Liver (tissue), 9 donors: ENCODE data around the gene B3GAT2. TPM values are rescaled to one million over a fixed set of nuclear protein-coding genes. Genes with fewer than 3 reads are reported as not detected.

Source experiments
- DNase-seq: peaks from one replicate; pipeline ENCODE4 v3.0.0-alpha.2; 2017; ENCODE audit warnings: low spot score
- H3K27ac ChIP-seq, 2 donors: one replicate each; pipeline ENCODE4 v1.7.0; 2013; ENCODE audit warnings: inconsistent platforms in 2 of 2, low read length in 2 of 2, control low read depth in 1 of 2, low read depth in 1 of 2, mild to moderate bottlenecking in 1 of 2
- H3K27me3 ChIP-seq, 4 donors: one replicate each; pipeline versions ENCODE4 v1.6.1 to v1.7.0; 2013; ENCODE audit warnings: low read length in 3 of 4, inconsistent platforms in 1 of 4, mild to moderate bottlenecking in 1 of 4, moderate library complexity in 1 of 4; ENCODE audit not compliant: control insufficient read depth in 4 of 4, insufficient read depth in 4 of 4
- H3K36me3 ChIP-seq, 4 donors: one replicate each; pipeline versions ENCODE4 v1.6.1 to v1.7.0; 2013; ENCODE audit warnings: low read length in 3 of 4, mild to moderate bottlenecking in 3 of 4, low read depth in 1 of 4, moderate library complexity in 1 of 4; ENCODE audit not compliant: control insufficient read depth in 4 of 4, insufficient read depth in 3 of 4
- H3K4me1 ChIP-seq, 4 donors: one replicate each; pipeline versions ENCODE4 v1.6.1 to v1.7.0; 2013; ENCODE audit warnings: low read length in 3 of 4, mild to moderate bottlenecking in 3 of 4, moderate library complexity in 1 of 4; ENCODE audit not compliant: control insufficient read depth in 4 of 4, insufficient read depth in 4 of 4
- H3K4me3 ChIP-seq, 3 donors: one replicate each; pipeline versions ENCODE4 v1.6.1 to v1.7.0; 2013; ENCODE audit warnings: low read length in 3 of 3, control low read depth in 1 of 3, low read depth in 1 of 3, mild to moderate bottlenecking in 1 of 3
- H3K9ac ChIP-seq, 2 donors: one replicate each; pipeline ENCODE4 v1.7.0; 2013; ENCODE audit warnings: low read length in 2 of 2, mild to moderate bottlenecking in 2 of 2, moderate library complexity in 2 of 2, control low read depth in 1 of 2, low read depth in 1 of 2
- H3K9me3 ChIP-seq, 4 donors: one replicate each; pipeline versions ENCODE4 v1.6.1 to v1.7.0; 2013; ENCODE audit warnings: low read length in 3 of 4; ENCODE audit not compliant: control insufficient read depth in 4 of 4
- FOXA1 ChIP-seq: IDR thresholded peaks from 2 replicates; pipeline ENCODE4 v1.6.1; 2016; ENCODE audit warnings: antibody characterized with exemption
- HNF4A ChIP-seq, 2 donors: conservative IDR thresholded peaks; 2 replicates each; pipeline ENCODE4 v1.6.1; 2016; ENCODE audit warnings: antibody characterized with exemption in 2 of 2, mild to moderate bottlenecking in 2 of 2
- JUND ChIP-seq, 2 donors: IDR thresholded peaks; 2 replicates each; pipeline ENCODE4 v1.6.1; 2016; ENCODE audit warnings: antibody characterized with exemption in 2 of 2
- RAD21 ChIP-seq, 2 donors: IDR thresholded peaks; 2 replicates each; pipeline ENCODE4 v1.6.1; 2016; ENCODE audit warnings: antibody characterized with exemption in 2 of 2, mild to moderate bottlenecking in 2 of 2
- RXRA ChIP-seq, 2 donors: IDR thresholded peaks; 2 replicates each; pipeline ENCODE4 v1.6.1; 2017 to 2018; ENCODE audit warnings: antibody characterized with exemption in 2 of 2, mild to moderate bottlenecking in 1 of 2
- SP1 ChIP-seq: IDR thresholded peaks from 2 replicates; pipeline ENCODE4 v1.6.1; 2018; ENCODE audit warnings: antibody characterized with exemption, mild to moderate bottlenecking
- TAF1 ChIP-seq: conservative IDR thresholded peaks from 2 replicates; pipeline ENCODE4 v1.6.1; 2016; ENCODE audit warnings: antibody characterized with exemption, mild to moderate bottlenecking
- YY1 ChIP-seq: IDR thresholded peaks from 2 replicates; pipeline ENCODE4 v1.6.1; 2016; ENCODE audit warnings: antibody characterized with exemption, mild to moderate bottlenecking
- WGBS: extraction: QIAGEN DNeasy Blood & Tissue Kit; methylation state at CpG from one replicate; pipeline ENCODE4 v1.1.7; 2013; 5-methylcytosine and 5-hydroxymethylcytosine counted together
- polyA plus RNA-seq, 2 donors: library from polyadenylated mRNA; stranded (reverse) in 1 of 2; unstranded in 1 of 2; fragments of 200-250 nt in 1 of 2; fragments of >200 nt in 1 of 2; fragmentation: Nextera tagmentation in 1 of 2; extraction: Ambion mirVana in 1 of 2; gene quantifications; one replicate each; pipeline versions ENCODE4 v1.2.1 to v1.2.3, GENCODE V29; 2013 to 2015
- total RNA-seq, 2 donors: library from RNA; depleted of rRNA; stranded (reverse); fragments of >200 nt; gene quantifications; one replicate each; pipeline ENCODE4 v1.2.3, GENCODE V29; 2014
- TF ChIP-seq, protein P1 (sequence below): IDR thresholded peaks from 2 replicates; pipeline ENCODE4 v1.6.1; 2016; ENCODE audit warnings: antibody characterized with exemption
- TF ChIP-seq, protein P2 (sequence below): IDR thresholded peaks from 2 replicates; pipeline ENCODE4 v1.6.1; 2016; ENCODE audit warnings: antibody characterized with exemption
- TF ChIP-seq, protein P3 (sequence below): IDR thresholded peaks from 2 replicates; pipeline ENCODE4 v1.6.1; 2016; ENCODE audit warnings: antibody characterized with exemption
- donor health status: healthy.
- donor health status: healthy.
- donor health status: healthy.
- donor health status: healthy.
- donor health status: healthy.

B3GAT2 gene
- total and polyA plus RNA-seq, 4 donors = under 0.01 to 0.97 (median 0.36) TPM

DNA sequence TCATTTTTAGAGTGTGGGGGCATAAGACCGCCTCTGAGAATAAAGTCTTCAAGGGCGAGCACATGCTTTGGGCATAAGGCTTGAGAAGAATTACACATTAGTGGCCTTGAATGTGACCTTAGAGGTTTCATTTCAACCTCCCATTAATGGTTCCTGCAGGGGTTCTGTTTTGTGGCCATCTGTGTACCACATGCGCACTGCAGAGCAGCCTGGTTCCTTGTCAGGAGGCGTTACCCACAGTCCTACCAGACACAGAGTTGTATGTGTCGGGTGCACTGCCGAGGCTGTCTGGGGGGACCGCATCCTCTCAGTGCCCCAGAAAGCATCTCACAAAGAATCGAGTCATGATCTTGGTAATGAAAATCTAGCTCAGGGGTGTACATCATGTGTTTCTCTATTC, 115.7 kb downstream of the B3GAT2 start:
- no peaks in the 10 kb centered on the region for H3K27me3 ChIP-seq
- DNase-seq = no peak
- TF ChIP-seq, protein P1, sequence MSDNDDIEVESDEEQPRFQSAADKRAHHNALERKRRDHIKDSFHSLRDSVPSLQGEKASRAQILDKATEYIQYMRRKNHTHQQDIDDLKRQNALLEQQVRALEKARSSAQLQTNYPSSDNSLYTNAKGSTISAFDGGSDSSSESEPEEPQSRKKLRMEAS = no peak
- TF ChIP-seq TAF1 = no peak
- no peaks in the 10 kb centered on the region for H3K36me3 ChIP-seq
- WGBS = 98% methylated on average over 8 of the region's 8 CpGs
- no peaks in the 10 kb centered on the region for H3K9me3 ChIP-seq
- peaks cover 7 to 24% (median 18%) of the 10 kb centered on the region in 4 donors for H3K4me1 ChIP-seq
- H3K4me3 ChIP-seq = no peak overlapping the region
- no peak overlapping the region for H3K27ac ChIP-seq
- H3K9ac ChIP-seq = no peak overlapping the region

DNA sequence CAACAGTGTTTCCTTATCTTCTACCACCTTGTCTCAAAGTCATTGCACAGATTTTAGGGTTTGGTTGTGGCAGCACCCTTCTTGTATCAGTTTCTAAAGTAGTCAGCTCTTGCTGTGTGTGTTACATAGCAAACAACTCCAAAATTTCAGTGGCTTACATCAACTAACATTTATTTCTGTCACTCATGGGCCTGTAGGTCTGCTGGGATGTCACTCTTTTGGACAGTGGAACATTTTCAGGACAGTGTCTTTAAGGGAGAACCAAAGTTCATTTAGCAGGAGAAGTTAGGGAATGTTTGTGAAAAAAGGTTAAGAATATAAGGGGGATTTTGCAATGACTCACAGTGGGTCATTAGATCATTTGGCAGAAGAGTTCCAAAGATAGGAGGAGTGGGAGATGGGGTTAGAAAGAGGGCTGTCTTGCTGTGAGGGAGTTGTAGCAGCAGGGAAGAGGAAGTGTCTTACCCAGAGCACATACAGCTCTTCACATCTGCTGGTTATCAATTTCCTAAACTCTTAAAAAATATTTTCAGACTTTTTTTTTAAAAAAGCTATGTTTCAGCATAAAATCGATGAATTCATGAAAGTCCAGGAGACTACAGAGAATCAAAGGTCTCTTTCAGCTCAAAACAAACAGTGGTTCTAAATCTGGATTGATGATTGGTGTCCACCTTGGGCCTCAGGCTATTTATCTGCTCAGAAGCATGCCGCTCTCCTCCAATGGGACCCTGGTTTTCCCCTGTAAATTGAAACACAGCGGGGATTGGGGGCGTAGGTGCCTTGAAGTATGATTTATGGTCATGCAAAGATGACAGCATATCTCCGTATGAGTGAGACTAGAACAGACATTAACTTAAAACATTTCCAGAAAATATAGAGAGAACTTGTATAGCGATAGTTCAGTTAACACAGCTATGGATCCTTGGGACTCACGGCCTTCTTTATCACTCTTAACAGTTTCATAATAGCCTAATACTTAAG, 117.3 kb downstream of the B3GAT2 start:
- 54% methylated on average over 7 of the region's 7 CpGs for WGBS
- Histone ChIP-seq H3K9me3 (no peaks in the 10 kb centered on the region), H3K9ac (no peak overlapping the region), H3K27ac (peak overlapping the region; percentile 47 to 54), H3K27me3 (no peaks in the 10 kb centered on the region), H3K36me3 (no peaks in the 10 kb centered on the region), H3K4me3 (no peak overlapping the region), H3K4me1 (peaks cover 7 to 24% (median 18%) of the 10 kb centered on the region in 4 donors)
- TF ChIP-seq, protein P2, sequence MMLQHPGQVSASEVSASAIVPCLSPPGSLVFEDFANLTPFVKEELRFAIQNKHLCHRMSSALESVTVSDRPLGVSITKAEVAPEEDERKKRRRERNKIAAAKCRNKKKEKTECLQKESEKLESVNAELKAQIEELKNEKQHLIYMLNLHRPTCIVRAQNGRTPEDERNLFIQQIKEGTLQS = peak; percentile 47
- TF ChIP-seq RXRA (IDR thresholded peaks at IDR 0.05) (peak in 1 of 2 donors; percentile 19), SP1 (peak; percentile 88), HNF4A (conservative IDR thresholded peaks at IDR 0.05) (peak; percentile 69 to 86), JUND (IDR thresholded peaks at IDR 0.05) (peak; percentile 57 to 80), YY1 (peak; percentile 34), FOXA1 (no peak)
- TF ChIP-seq, protein P1 = no peak
- DNase-seq = no peak

DNA sequence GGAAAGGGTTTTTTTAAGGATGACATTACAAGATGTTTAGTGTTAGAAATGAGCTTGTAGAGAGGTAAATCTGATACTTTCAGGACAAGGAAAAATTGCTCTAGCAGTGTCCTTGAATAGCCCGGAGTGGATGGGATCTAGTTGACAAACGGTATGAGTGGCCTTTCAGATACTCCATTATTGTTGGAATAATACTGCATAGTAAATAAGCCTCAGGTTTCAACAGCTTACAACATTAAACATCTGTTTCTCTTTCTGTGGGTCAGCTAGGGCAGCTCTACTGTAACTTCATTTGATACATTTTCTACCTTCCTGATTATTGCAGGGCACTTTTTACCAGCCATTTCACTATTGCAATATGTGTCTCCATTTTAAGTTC, 118.0 kb downstream of the B3GAT2 start:
- Histone ChIP-seq H3K36me3 (no peaks in the 10 kb centered on the region), H3K27me3 (no peaks in the 10 kb centered on the region), H3K27ac (peak overlapping the region; percentile 47 to 54), H3K9ac (no peak overlapping the region), H3K4me1 (peaks cover 7 to 24% (median 18%) of the 10 kb centered on the region in 4 donors), H3K9me3 (no peaks in the 10 kb centered on the region), H3K4me3 (no peak overlapping the region)
- DNase-seq = no peak
- WGBS = 54% methylated on average over 2 of the region's 2 CpGs
- TF ChIP-seq, protein P3, sequence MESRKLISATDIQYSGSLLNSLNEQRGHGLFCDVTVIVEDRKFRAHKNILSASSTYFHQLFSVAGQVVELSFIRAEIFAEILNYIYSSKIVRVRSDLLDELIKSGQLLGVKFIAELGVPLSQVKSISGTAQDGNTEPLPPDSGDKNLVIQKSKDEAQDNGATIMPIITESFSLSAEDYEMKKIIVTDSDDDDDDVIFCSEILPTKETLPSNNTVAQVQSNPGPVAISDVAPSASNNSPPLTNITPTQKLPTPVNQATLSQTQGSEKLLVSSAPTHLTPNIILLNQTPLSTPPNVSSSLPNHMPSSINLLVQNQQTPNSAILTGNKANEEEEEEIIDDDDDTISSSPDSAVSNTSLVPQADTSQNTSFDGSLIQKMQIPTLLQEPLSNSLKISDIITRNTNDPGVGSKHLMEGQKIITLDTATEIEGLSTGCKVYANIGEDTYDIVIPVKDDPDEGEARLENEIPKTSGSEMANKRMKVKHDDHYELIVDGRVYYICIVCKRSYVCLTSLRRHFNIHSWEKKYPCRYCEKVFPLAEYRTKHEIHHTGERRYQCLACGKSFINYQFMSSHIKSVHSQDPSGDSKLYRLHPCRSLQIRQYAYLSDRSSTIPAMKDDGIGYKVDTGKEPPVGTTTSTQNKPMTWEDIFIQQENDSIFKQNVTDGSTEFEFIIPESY = no peak
- no peak for TF ChIP-seq HNF4A (conservative IDR thresholded peaks at IDR 0.05)
- TF ChIP-seq RXRA (IDR thresholded peaks at IDR 0.05) = no peak
- TF ChIP-seq, protein P1 = no peak
- no peak for TF ChIP-seq RAD21 (IDR thresholded peaks at IDR 0.05)
